PC-3 (cell line): Measurements from ENCODE around the gene GLB1L2. TPM values are rescaled to one million over a fixed set of nuclear protein-coding genes. Genes with fewer than 3 reads are reported as not detected.

Source experiments
- ATAC-seq: fragments of 200-7000 bp; cut with Tn5 transposase; 2 replicates; pipeline ENCODE4 v1.9.1; 2020; ENCODE audit warnings: mild to moderate bottlenecking, moderate library complexity
- BruUV-seq: library from RNA; stranded (reverse); fragments of 400-500 nt; replicated peaks from 2 replicates; lab custom pipeline; 2021; lab: Mats Ljungman, UMichigan
- CTCF ChIA-PET: fragments of 300-600 bp; sonication (Branson Sonifier 250); formaldehyde crosslinking; loops from one replicate; lab custom pipeline; 2022; ENCODE audit warnings: antibody characterized with exemption; lab: Charles Lee
- POLR2A ChIA-PET: fragments of 300-600 bp; sonication (Branson Sonifier 250); formaldehyde crosslinking; loops from one replicate; lab custom pipeline; 2022; ENCODE audit warnings: antibody characterized with exemption; ENCODE audit not compliant: unreplicated experiment; lab: Charles Lee
- DNase-seq: peaks from one replicate; pipeline ENCODE4 v3.0.0-alpha.2; 2015
- H2AFZ ChIP-seq: fragments of 300-600 bp; sonication (generic); 2 replicates; pipeline ENCODE4 v1.6.0; 2016; ENCODE audit warnings: antibody characterized with exemption, low read length
- H3F3A ChIP-seq: fragments of 300-600 bp; sonication (generic); one replicate; pipeline ENCODE4 v1.6.0; 2017; ENCODE audit warnings: antibody characterized with exemption, low read length, control low read depth, mild to moderate bottlenecking; ENCODE audit not compliant: unreplicated experiment
- H3K27ac ChIP-seq: fragments of 300-600 bp; sonication (generic); 2 replicates; pipeline ENCODE4 v1.5.1; 2016; ENCODE audit warnings: mild to moderate bottlenecking, low read length
- H3K27me3 ChIP-seq: fragments of 300-600 bp; sonication (generic); 2 replicates; pipeline ENCODE4 v1.6.1; 2016; ENCODE audit warnings: low read length, mixed read lengths
- H3K36me3 ChIP-seq: fragments of 300-600 bp; sonication (generic); 2 replicates; pipeline ENCODE4 v1.6.1; 2016; ENCODE audit warnings: low read depth, mixed run types, low read length, mixed read lengths
- H3K4me1 ChIP-seq: fragments of 300-600 bp; sonication (generic); 2 replicates; pipeline ENCODE4 v1.5.1; 2016; ENCODE audit warnings: low read length; ENCODE audit not compliant: insufficient read depth
- H3K4me2 ChIP-seq: fragments of 300-600 bp; sonication (generic); 2 replicates; pipeline ENCODE4 v1.6.0; 2016; ENCODE audit warnings: low read length
- H3K4me3 ChIP-seq: fragments of 300-600 bp; sonication (generic); 2 replicates; pipeline ENCODE4 v1.5.1; 2016; ENCODE audit warnings: mild to moderate bottlenecking, low read length, mixed read lengths
- H3K79me2 ChIP-seq: fragments of 300-600 bp; sonication (generic); 2 replicates; pipeline ENCODE4 v1.6.1; 2017; ENCODE audit warnings: low read length, mixed read lengths
- H3K9ac ChIP-seq: fragments of 300-600 bp; sonication (generic); 2 replicates; pipeline ENCODE4 v1.6.0; 2016; ENCODE audit warnings: mild to moderate bottlenecking, low read length
- H3K9me2 ChIP-seq: fragments of 300-600 bp; sonication (generic); replicated peaks from 2 replicates; pipeline ENCODE4 v1.6.1; 2016; ENCODE audit warnings: mixed run types, low read length, mixed read lengths
- H3K9me3 ChIP-seq: fragments of 300-600 bp; sonication (generic); 2 replicates; pipeline ENCODE4 v1.6.1; 2016; ENCODE audit warnings: low read length, mixed read lengths
- H4K20me1 ChIP-seq: fragments of 300-600 bp; sonication (generic); 2 replicates; pipeline ENCODE4 v1.6.1; 2016; ENCODE audit warnings: low read length, mixed read lengths
- CTCF ChIP-seq: fragments of 300-600 bp; sonication (generic); conservative IDR thresholded peaks from 2 replicates; pipeline ENCODE4 v1.5.1; 2017; ENCODE audit warnings: antibody characterized with exemption, low read depth, mild to moderate bottlenecking, low read length
- EZH2 ChIP-seq: fragments of 300-600 bp; sonication (generic); IDR thresholded peaks from one replicate; pipeline ENCODE4 v1.6.1; 2017; ENCODE audit warnings: antibody characterized with exemption, mild to moderate bottlenecking, low read length; ENCODE audit not compliant: unreplicated experiment
- EZH2phosphoT487 ChIP-seq: fragments of 300-600 bp; sonication (generic); IDR thresholded peaks from 2 replicates; pipeline ENCODE4 v1.6.1; 2018; ENCODE audit warnings: mild to moderate bottlenecking, antibody characterized with exemption, low read length, borderline replicate concordance
- intact Hi-C: fragments of 100-400 bp; cut with micrococcal nuclease; formaldehyde crosslinking; loops from 2 replicates; pipeline ENCODE4 v1.9.0; 2023
- total RNA-seq: library from RNA; depleted of rRNA; stranded (reverse); fragments of >200 nt; gene quantifications from 2 replicates; pipeline ENCODE4 v1.2.3, GENCODE V29; 2014

GLB1L2 gene
- total RNA-seq, 1 experiment from 2014 or later = 0.62 TPM

- Histone ChIP-seq H3K4me3 (no peak overlapping the region), H3K27me3 (peaks cover 32% of the 10 kb centered on the region), H3K9me2 (no peaks in the 10 kb centered on the region), H3K36me3 (no peaks in the 10 kb centered on the region), H4K20me1 (no peaks in the 10 kb centered on the region), H3K9me3 (no peaks in the 10 kb centered on the region), H3K79me2 (no peaks in the 10 kb centered on the region), H3F3A (no peaks in the 10 kb centered on the region), H3K9ac (no peak overlapping the region), H3K4me1 (no peaks in the 10 kb centered on the region), H2AFZ (no peak overlapping the region), H3K27ac (no peak overlapping the region), H3K4me2 (no peak overlapping the region)
- ATAC-seq = no peak
- intact Hi-C loops = no loop called here
- TF ChIP-seq EZH2phosphoT487 = no peak
- TF ChIP-seq EZH2 = no peak
- TF ChIP-seq CTCF = no peak
- DNase-seq = no peak
- BruUV-seq = no TSS peak
- POLR2A ChIA-PET = no interaction called here
- CTCF ChIA-PET = no interaction called here
These were observed 3.2 kb downstream of the GLB1L2 start for GRCh38 chr11:134334796-134335571.

- no peaks in the 10 kb centered on the region for H3F3A ChIP-seq
- CTCF ChIA-PET = no interaction called here
- no peaks in the 10 kb centered on the region for H3K4me1 ChIP-seq
- no peaks in the 10 kb centered on the region for H3K36me3 ChIP-seq
- no peak overlapping the region for H3K9ac ChIP-seq
- no peak overlapping the region for H3K4me2 ChIP-seq
- no peaks in the 10 kb centered on the region for H3K9me2 ChIP-seq
- H3K4me3 ChIP-seq = no peak overlapping the region
- POLR2A ChIA-PET = no interaction called here
- H3K27me3 ChIP-seq = peaks cover 16% of the 10 kb centered on the region
- no peaks in the 10 kb centered on the region for H3K79me2 ChIP-seq
- BruUV-seq = no TSS peak
- H2AFZ ChIP-seq = no peak overlapping the region
- DNase-seq (no peak), ATAC-seq (no peak)
- intact Hi-C loops = no loop called here
- TF ChIP-seq EZH2 (no peak), CTCF (no peak), EZH2phosphoT487 (no peak)
- H3K27ac ChIP-seq = no peak overlapping the region
- H3K9me3 ChIP-seq = no peaks in the 10 kb centered on the region
- H4K20me1 ChIP-seq = no peaks in the 10 kb centered on the region
These were observed 5.3 kb downstream of the GLB1L2 start for GRCh38 chr11:134337051-134337450.

GRCh38 chr11:134338068-134338467 lies 6.3 kb downstream of the GLB1L2 start:
- H3K9me3 ChIP-seq = no peaks in the 10 kb centered on the region
- no peak overlapping the region for H2AFZ ChIP-seq
- intact Hi-C loops = no loop called here
- H3K36me3 ChIP-seq = no peaks in the 10 kb centered on the region
- DNase-seq (no peak), ATAC-seq (no peak)
- peaks cover 8% of the 10 kb centered on the region; the same call in 1 of the 2 replicates for H3K27me3 ChIP-seq
- H3K27ac ChIP-seq = no peak overlapping the region
- H3F3A ChIP-seq = no peaks in the 10 kb centered on the region
- CTCF ChIA-PET = no interaction called here
- no peak overlapping the region for H3K9ac ChIP-seq
- no peaks in the 10 kb centered on the region for H4K20me1 ChIP-seq
- no peak overlapping the region for H3K4me2 ChIP-seq
- no peaks in the 10 kb centered on the region for H3K79me2 ChIP-seq
- no TSS peak for BruUV-seq
- POLR2A ChIA-PET = no interaction called here
- no peaks in the 10 kb centered on the region for H3K9me2 ChIP-seq
- TF ChIP-seq EZH2phosphoT487 = no peak
- no peak for TF ChIP-seq CTCF
- TF ChIP-seq EZH2 = no peak
- H3K4me3 ChIP-seq = no peak overlapping the region
- no peaks in the 10 kb centered on the region for H3K4me1 ChIP-seq
